ENCODE measurements around the gene PLCG1. TPM values are rescaled to one million over a fixed set of nuclear protein-coding genes. Genes with fewer than 3 reads are reported as not detected.

PLCG1 gene
- total RNA-seq, 1 donor from 2014 or later: 94.0 TPM

GRCh38 chr20:41163821-41164220 lies 26.5 kb downstream of the PLCG1 start:
- no peak for DNase-seq
- TF ChIP-seq, protein P1, sequence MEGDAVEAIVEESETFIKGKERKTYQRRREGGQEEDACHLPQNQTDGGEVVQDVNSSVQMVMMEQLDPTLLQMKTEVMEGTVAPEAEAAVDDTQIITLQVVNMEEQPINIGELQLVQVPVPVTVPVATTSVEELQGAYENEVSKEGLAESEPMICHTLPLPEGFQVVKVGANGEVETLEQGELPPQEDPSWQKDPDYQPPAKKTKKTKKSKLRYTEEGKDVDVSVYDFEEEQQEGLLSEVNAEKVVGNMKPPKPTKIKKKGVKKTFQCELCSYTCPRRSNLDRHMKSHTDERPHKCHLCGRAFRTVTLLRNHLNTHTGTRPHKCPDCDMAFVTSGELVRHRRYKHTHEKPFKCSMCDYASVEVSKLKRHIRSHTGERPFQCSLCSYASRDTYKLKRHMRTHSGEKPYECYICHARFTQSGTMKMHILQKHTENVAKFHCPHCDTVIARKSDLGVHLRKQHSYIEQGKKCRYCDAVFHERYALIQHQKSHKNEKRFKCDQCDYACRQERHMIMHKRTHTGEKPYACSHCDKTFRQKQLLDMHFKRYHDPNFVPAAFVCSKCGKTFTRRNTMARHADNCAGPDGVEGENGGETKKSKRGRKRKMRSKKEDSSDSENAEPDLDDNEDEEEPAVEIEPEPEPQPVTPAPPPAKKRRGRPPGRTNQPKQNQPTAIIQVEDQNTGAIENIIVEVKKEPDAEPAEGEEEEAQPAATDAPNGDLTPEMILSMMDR (IDR thresholded peaks at IDR 0.05): no peak
- H3K9me3 ChIP-seq: no peaks in the 10 kb centered on the region
- no peaks in the 10 kb centered on the region for H3K27me3 ChIP-seq (ENCODE audit: low read depth)
- peaks cover 77% of the 10 kb centered on the region for H3K36me3 ChIP-seq
- intact Hi-C loops (cut with DNase I): no loop called here
- ATAC-seq: no peak
- no peak overlapping the region for H3K4me3 ChIP-seq
- H3K4me1 ChIP-seq: peaks cover 13% of the 10 kb centered on the region
- H3K27ac ChIP-seq: no peak overlapping the region

- Histone ChIP-seq H3K36me3 (peaks cover 83% of the 10 kb centered on the region), H3K9me3 (no peaks in the 10 kb centered on the region), H3K27ac (no peak overlapping the region), H3K4me1 (peaks cover under 1% of the 10 kb centered on the region), H3K4me3 (no peak overlapping the region), H3K27me3 (ENCODE audit: low read depth) (no peaks in the 10 kb centered on the region)
- DNase-seq: no peak
- intact Hi-C loops (cut with DNase I): no loop called here
- no peak for ATAC-seq
- TF ChIP-seq, protein P1 (IDR thresholded peaks at IDR 0.05): no peak
Measured at GRCh38 chr20:41165001-41165882, 27.9 kb downstream of the PLCG1 start.

DNA sequence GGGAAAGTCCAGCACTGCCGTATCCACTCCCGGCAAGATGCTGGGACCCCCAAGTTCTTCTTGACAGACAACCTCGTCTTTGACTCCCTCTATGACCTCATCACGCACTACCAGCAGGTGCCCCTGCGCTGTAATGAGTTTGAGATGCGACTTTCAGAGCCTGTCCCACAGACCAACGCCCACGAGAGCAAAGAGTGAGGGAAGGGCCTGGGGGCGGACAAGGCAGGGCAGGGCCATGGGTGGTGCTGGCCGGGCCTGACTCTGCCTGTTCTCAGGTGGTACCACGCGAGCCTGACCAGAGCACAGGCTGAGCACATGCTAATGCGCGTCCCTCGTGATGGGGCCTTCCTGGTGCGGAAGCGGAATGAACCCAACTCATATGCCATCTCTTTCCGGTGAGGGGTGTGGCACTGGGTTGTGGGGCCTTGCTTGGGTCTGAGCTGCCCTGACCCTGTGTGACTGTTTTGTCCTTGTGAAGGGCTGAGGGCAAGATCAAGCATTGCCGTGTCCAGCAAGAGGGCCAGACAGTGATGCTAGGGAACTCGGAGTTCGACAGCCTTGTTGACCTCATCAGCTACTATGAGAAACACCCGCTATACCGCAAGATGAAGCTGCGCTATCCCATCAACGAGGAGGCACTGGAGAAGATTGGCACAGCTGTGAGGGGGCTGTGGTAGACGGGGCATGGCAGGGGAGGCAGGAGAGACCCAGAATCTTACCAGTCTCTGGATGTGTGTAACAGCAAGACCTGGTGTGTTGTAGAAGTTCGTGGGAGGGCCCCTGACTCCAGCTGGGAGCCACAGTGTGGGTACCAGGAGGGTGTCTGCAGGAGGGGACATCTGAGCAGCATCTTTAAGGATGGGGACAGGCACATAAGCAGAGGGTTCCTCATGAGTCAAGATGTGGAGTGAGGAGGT lies 29.1 kb downstream of the PLCG1 start:
- intact Hi-C loops (cut with DNase I): no loop called here
- H3K4me3 ChIP-seq: no peak overlapping the region
- H3K9me3 ChIP-seq: no peaks in the 10 kb centered on the region
- DNase-seq: no peak
- no peaks in the 10 kb centered on the region for H3K4me1 ChIP-seq
- H3K27ac ChIP-seq: no peak overlapping the region
- TF ChIP-seq, protein P1 (IDR thresholded peaks at IDR 0.05): no peak
- H3K36me3 ChIP-seq: peaks cover 92% of the 10 kb centered on the region
- no peak for ATAC-seq
- H3K27me3 ChIP-seq (ENCODE audit: low read depth): no peaks in the 10 kb centered on the region

DNA sequence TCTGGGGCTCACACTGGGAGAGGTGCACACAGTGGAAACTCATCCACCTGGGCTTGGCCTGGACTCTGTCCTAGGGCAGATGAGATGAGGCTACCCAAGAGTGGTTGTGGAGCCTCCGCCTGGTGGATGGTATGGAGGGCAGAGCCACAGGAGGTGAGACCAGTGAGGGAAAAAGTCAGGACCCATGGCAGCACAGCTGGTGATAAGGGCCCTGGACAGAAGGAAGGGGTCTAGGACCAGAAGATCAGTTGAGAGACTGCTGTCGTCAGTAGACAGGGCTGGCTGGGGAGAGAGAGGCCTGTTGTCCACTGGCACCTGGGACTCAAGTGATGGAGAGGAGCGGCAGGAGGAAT lies 29.8 kb downstream of the PLCG1 start:
- no peak for ATAC-seq
- no peak overlapping the region for H3K27ac ChIP-seq
- H3K4me3 ChIP-seq: no peak overlapping the region
- intact Hi-C loops (cut with DNase I): no loop called here
- TF ChIP-seq, protein P1 (IDR thresholded peaks at IDR 0.05): no peak
- H3K27me3 ChIP-seq (ENCODE audit: low read depth): no peaks in the 10 kb centered on the region
- no peaks in the 10 kb centered on the region for H3K9me3 ChIP-seq
- H3K36me3 ChIP-seq: peaks cover 98% of the 10 kb centered on the region
- no peak for DNase-seq
- H3K4me1 ChIP-seq: peaks cover 6% of the 10 kb centered on the region

DNA sequence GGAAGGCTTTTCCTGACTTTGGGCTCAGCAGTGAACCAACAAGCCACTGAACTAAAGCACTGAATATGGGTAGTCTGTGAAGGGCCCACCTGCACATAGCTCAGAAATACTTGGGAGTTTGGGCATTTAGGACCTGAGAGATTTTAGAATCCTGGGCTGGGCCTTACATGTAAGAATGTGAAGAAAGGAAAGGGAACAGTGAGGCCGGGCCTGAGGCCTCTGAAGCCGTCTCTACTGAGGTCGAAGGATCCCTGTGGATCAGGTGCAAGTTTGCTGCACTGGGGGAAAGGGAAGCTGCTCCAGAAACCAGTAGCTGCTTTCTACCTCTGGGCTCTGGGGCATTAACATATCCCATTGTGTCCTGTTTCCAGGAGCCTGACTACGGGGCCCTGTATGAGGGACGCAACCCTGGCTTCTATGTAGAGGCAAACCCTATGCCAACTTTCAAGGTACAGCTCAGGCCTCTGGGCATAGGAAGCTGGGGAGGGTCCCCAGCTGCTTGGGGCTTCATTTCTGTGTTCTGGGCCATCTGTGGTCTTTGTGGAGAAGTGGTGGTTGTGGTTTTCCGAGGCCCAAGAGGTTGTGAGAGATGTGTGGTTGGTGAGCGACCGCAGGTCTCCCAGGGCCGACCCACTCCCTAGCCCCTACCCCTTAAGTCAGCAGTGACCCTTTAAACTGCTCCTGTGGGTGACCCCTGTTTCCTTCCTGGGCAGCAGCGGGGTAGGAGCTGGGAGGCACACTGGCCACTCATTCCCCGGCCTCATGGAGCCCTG lies 30.3 kb downstream of the PLCG1 start:
- Histone ChIP-seq H3K4me1 (peaks cover 12% of the 10 kb centered on the region), H3K27me3 (ENCODE audit: low read depth) (no peaks in the 10 kb centered on the region), H3K36me3 (peaks cover 99% of the 10 kb centered on the region), H3K9me3 (no peaks in the 10 kb centered on the region), H3K27ac (peak overlapping the region; percentile 31), H3K4me3 (no peak overlapping the region)
- DNase-seq (peak; percentile 10), ATAC-seq (no peak)
- TF ChIP-seq, protein P1 (IDR thresholded peaks at IDR 0.05): no peak
- intact Hi-C loops (cut with DNase I): no loop called here

Data from lower lobe of right lung (tissue), 2 donors.